Measurements from ENCODE around the gene DEGS2.

The DEGS2 gene

GRCh38 chr14:100109594-100109955 lies 49.9 kb downstream of the DEGS2 start:
- DNase-seq: no peak

GRCh38 chr14:100108840-100109593 lies 50.4 kb downstream of the DEGS2 start:
- DNase-seq: no peak

GRCh38 chr14:100108042-100108825 lies 51.2 kb downstream of the DEGS2 start:
- peak; percentile 91 for DNase-seq

- DNase-seq: no peak
Measured at GRCh38 chr14:100107236-100107635, 52.2 kb downstream of the DEGS2 start.

GRCh38 chr14:100106250-100107112 lies 53.0 kb downstream of the DEGS2 start:
- DNase-seq: peak; percentile 37

- peak; percentile 25 for DNase-seq
Measured at GRCh38 chr14:100105357-100106169, 53.9 kb downstream of the DEGS2 start.

- no peak for DNase-seq
Measured at GRCh38 chr14:100104523-100105300, 54.7 kb downstream of the DEGS2 start.

- no peak for DNase-seq
Measured at GRCh38 chr14:100104006-100104352, 55.5 kb downstream of the DEGS2 start.

- DNase-seq: no peak
Measured at GRCh38 chr14:100103250-100104005, 56.0 kb downstream of the DEGS2 start.

GRCh38 chr14:100102156-100102785 lies 57.2 kb downstream of the DEGS2 start:
- DNase-seq: no peak

GRCh38 chr14:100100032-100100703 lies 59.3 kb downstream of the DEGS2 start:
- no peak for DNase-seq

GRCh38 chr14:100098171-100098570 lies 61.3 kb downstream of the DEGS2 start:
- no peak for DNase-seq

GRCh38 chr14:100096656-100097055 lies 62.8 kb downstream of the DEGS2 start:
- no peak for DNase-seq

All from activated gamma-delta T cell treated with Interleukin-2 at 50 U/mL for 16 hours (primary cell).